ENCODE data around the gene SCO1.

GRCh38 chr17:10739386-10739785, 42.1 kb upstream of the SCO1 start:
- TF ChIP-seq CTCF (IDR thresholded peaks at IDR 0.05) (no peak), EZH2 (IDR thresholded peaks at IDR 0.05; ENCODE audit: borderline replicate concordance, insufficient read depth, low read depth, low read length, poor library complexity, severe bottlenecking) (no peak)

All from B cell (primary cell).